HG02970 (cell line): ENCODE results near the gene SYNDIG1.

Experiments
- ATAC-seq: cut with Tn5 transposase; IDR thresholded peaks from one replicate; pipeline ENCODE4 v1.9.1; 2021; ENCODE audit warnings: mild to moderate bottlenecking, moderate library complexity, moderate number of reproducible peaks; ENCODE audit not compliant: unreplicated experiment, low FRiP score

The SYNDIG1 gene

GRCh38 chr20:24648481-24648880 is 179.1 kb downstream of the SYNDIG1 start:
- no peak for ATAC-seq

DNA sequence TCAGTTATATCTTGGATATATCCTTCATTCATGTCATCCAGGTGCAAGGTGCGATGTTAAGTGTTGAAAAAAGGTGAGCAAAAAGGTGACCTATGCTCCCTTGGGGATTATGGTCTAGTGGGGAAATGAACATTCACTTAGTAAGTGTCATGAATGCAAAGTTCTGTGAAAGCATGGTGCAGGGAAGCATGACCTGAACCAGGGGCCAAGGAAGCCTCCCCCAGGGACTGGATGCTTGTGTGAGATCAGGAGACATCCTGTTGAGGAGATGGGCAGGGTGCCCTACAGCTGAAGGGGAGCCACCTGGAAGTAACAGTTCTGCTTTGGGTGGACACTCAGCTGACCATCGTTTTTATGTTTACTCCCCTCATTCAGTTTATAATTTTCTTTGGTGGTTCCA is 179.5 kb downstream of the SYNDIG1 start:
- no peak for ATAC-seq

DNA sequence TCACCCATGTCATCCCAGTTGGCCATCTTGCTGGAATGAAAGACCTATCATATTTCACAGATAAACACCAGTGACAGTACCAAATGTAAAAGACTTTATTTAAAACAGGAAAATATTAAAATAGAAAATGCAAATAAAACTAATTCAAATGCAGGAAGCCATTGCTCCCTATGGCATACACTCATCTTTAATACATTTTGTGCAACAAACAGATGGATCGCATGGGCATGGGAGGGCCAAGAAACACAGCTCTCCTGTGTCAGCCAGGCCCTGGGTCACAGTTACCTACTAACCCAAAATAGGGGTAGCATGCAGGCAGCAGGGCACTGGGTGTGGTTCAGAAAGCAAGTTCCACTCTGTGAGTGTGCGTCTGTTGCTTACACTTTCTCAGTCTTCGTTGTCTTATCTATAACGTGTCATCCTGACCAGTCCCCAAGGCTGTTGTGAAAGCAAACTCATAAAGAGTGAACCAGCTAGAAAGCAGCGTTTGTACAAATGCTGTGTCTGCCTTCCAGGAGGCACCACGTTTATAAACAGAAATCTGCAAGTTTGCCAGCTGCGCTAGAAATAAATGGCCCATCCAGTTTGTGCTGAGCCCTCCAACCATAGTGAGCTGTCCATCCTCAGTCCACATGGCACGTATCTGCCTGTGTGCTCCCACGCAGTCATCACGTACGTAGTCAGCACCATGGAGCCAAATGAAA is 180.5 kb downstream of the SYNDIG1 start:
- no peak for ATAC-seq

DNA sequence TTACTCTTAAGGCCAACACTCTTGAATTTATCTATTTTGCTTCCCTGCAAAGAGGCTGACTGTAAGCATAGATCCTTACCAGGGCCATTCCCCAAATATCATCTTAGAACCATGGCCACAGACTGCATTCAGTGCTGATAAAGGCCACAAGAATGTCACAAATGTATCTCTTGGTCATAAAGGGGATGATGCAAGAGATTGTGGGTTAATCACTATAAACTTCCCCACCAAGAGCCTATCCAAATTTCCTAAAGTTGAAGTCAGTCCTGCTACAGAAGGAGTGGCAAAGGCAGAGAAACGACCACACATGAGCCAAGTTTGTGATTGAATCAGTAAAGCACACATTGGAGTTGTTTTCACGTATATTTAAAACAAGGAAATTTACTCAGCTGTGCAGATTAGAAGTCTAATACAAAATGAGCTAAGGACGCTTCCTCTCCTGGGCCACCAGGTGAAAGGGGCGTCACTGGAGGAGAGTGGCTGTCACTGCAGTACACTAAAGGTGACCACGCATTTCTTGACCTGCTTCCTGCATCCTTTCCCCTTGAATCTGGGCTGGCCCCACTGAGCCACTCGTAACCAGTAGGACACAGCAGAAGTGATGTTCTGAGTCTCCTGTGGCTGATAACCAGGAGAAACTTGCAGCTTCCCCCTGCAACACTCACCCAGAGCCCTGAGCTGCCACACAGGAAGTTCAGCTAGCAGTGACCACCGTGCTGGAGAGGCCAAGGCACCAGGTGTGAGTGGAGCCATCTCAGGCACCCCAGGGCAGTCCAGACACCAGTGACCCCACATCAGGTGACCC is 181.9 kb downstream of the SYNDIG1 start:
- no peak for ATAC-seq

- ATAC-seq = no peak
Observed at GRCh38 chr20:24651976-24652345, 182.5 kb downstream of the SYNDIG1 start.

GRCh38 chr20:24653306-24653705 is 183.9 kb downstream of the SYNDIG1 start:
- ATAC-seq = no peak

DNA sequence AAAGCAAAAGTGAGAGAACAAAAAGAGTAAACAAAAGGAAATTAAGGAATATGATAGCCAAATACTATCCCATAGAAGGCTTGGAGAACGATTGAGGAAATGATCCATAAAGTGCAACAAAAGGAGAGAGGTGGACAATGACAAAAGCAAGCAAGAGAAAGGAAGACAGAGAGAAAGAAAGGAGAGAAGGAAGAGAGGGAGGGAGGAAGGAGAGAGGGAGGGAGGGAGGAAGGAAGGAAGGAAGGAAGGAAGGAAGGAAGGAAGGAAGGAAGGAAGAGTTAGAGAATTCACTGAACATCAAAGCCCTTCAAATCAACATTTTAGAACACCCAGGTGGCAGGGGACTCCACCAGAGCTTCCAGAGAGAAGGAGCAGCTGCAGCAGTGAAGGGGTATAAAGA is 185.0 kb downstream of the SYNDIG1 start:
- no peak for ATAC-seq

GRCh38 chr20:24656391-24656790 is 187.0 kb downstream of the SYNDIG1 start:
- no peak for ATAC-seq

GRCh38 chr20:24657196-24657595 is 187.8 kb downstream of the SYNDIG1 start:
- no peak for ATAC-seq

- ATAC-seq = no peak
Observed at GRCh38 chr20:24657878-24658620, 188.6 kb downstream of the SYNDIG1 start.

- ATAC-seq = no peak
Observed at GRCh38 chr20:24658920-24659660, 189.7 kb downstream of the SYNDIG1 start.

DNA sequence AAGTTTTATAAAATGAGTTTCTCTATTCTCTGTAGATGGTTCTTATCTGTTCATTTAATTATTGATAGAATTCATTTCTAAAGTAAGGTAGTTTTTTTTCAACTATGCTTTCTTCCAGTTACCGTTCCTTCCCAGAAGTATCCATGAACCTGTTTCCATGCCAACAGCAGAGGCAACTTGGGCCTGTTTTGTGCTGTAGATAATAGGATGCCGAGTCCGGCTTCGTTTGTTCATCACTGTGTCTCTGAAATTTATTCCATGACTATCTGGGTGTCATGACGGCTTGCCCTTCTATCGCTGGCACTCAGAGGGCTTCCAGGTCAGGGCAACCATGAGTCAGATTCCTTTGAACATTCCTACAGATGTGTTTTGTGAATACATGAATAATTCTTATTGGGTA is 190.4 kb downstream of the SYNDIG1 start:
- ATAC-seq = no peak

DNA sequence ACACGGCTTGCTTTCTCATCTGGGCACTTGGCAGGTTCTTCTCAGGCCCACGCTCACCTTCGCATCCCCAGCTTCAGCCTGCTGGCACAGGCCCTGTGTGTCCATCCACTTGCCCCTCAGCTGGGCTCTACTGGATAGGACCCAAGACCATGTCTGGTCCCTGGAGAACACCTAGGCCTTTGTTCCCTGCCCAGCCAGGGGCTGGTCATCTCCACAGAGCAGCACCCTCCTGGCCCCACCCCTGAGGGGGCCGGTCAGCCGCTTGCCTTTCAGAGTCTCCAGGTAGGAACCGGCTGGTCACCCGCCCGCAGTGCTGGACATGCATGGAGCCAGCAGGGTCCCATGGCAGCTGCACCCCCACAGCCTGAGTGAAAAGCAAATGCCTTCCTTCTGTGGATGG is 191.2 kb downstream of the SYNDIG1 start:
- ATAC-seq = no peak

GRCh38 chr20:24661255-24661654 is 191.8 kb downstream of the SYNDIG1 start:
- no peak for ATAC-seq

- no peak for ATAC-seq
Observed at GRCh38 chr20:24662322-24662721, 192.9 kb downstream of the SYNDIG1 start.

DNA sequence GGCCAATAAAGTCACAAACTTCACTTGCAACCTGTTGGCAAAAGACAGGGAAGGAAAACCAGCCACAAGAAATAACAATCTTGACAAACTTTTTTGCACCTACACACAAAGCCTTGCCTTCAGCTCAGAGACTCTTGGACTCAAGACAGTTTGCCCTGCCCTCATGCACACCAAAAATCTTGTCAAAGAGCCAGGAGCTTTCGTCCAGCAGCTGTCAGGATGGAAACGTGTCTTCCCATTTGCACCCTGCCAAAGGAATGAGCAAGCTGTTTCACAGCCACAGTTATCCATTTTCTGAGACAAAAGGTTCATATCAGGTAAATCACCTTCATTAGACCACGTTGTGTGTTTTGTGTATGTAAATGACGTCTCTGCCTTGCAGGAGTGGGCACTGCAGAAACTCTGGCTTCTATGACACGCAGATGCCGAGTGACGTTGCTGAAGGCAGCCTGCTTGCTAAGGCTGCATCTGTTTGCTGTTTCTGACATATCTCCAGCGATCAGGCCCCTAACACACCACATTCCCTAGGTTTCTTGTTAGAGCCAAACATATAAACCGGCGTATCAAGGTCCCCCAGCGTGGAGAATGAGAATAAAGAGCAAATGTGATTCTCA is 193.4 kb downstream of the SYNDIG1 start:
- ATAC-seq = no peak

DNA sequence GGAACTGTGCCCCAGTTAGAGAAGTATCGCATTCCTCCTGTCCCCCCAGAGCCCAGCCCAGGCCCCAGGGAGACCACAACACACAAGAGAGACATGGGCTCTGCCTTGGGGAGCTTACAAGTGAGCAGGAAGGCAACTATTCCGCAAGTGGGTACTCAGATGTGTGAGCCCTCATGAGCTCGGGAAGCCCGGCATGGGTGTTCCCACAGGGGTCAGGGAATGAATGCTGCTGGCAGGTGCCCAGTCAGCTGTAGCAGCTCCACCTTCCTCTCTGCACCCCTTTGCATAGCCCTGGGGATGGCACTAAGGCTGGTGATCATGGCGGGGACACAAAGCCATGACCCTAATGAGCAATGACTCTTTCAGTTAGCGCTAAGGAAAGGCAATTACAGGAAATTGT is 194.1 kb downstream of the SYNDIG1 start:
- ATAC-seq = no peak

DNA sequence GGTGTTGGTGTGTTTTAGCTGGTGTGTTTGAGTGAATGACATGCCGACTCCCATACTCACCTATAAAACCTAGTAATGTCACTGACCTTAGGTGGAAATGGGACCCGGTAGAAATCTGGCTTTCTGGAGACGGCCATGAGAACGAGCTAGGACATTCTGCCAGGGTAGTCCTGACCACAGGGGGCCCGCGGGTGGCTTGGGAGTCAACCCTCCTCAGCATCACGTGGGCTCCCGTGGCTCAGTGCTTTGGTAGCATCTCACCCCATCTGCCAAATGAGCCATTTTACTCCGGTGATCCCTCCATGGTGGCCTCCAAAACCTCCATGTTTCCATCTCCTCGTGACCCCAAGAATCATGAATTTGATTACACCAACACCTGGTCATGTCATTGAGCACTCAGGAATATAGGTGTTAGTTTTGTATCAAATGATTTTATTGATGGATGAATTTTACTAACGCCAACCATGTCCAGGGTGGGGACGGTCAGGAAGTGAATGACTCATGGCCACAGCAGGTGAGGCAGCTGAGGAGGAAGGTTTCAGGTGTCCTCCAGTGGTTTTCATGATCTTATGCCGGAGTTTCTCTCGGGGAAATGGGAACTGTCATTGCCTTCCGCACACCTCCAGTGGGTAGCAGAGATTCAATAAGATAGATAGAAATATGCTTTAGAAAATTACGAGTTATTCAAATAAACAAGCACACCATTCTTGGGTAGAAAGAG is 195.0 kb downstream of the SYNDIG1 start:
- no peak for ATAC-seq

GRCh38 chr20:24665196-24665595 is 195.8 kb downstream of the SYNDIG1 start:
- no peak for ATAC-seq

DNA sequence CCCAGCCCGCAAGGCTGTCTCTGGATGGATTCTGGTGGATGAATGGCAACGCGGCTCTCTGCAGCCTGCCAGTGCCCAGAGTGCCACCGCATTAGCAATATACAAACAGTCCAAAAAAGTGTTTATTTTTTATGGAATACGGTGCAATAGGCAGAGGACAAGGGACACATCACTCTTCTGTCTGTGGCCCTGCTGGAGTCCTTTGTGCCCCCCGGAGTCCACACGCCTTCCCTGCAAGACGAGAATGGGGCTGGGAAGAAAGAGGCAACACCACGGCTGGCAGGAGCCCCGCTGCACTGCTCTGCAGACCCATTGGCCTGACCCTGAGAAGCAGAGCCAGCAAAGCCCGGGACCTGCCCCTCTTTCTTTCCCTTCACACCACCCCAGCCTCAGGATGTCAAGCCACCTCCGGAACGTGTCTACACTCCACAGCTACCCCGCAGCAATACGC is 196.3 kb downstream of the SYNDIG1 start:
- no peak for ATAC-seq
